ENCODE measurements around the gene SIGLEC10.

The SIGLEC10 gene

DNA sequence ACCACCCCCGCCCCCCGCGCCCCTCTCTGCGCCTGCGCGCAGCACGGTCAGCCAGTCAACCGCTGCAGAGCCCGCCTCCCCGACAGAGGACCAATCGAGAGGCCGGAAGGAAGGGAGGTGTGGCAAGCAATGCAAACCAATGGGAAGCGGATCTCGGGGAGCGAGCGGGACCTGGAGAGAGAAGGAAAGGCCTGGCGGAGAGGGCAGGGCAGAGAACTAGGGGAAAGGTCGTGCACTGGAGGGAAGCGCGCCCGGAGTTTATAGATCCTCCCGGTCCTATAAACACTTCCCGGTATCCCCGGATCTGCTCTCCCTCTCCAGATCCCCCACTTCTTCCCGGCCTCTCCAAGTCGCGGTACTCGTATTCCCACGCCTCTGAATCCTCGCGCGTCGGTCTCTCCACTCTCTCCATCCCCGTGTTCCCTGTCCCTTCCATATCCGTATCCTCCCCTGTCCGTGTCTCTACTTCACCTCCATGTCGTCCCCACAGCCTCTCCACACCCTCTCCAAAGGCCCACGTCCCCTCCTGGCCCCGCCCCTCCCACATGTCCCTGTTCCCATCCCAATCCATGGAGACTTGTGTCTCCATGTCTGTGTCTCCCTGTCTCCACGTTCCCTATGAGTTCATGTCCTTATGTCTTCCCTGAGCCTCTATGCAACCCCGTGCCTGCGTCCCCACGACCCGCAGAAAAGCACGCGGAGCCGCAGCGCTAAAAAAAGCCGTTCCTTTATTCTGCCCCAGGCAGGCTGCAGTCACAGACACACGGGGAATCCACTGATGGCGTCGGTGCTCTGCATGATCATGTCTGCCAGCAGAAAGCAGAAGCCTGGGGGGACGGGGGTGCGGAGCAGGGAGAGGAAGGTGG is 50.8 kb downstream of the SIGLEC10 start:
- Histone ChIP-seq H3K4me3 (ENCODE audit: low read depth in 1 of 2, low read length in 2 of 2) (peak overlapping the region; percentile 71 to 88), H3K36me3 (ENCODE audit: insufficient read depth, low read length) (peaks cover 4% of the 10 kb centered on the region; the same call in 1 of the 2 replicates), H2AFZ (ENCODE audit: low read depth, low read length) (peak overlapping the region; percentile 93), H3K4me2 (ENCODE audit: insufficient read depth, low read length) (peak overlapping the region; percentile 88), H3K9me3 (ENCODE audit: insufficient read depth, low read length, severe bottlenecking) (no peaks in the 10 kb centered on the region), H4K20me1 (ENCODE audit: insufficient read depth, low read length) (peaks cover 11% of the 10 kb centered on the region), H3K79me2 (ENCODE audit: insufficient read depth, low read length) (peaks cover 42% of the 10 kb centered on the region), H3K9ac (ENCODE audit: low read depth, low read length) (peak overlapping the region; percentile 83), H3K4me1 (ENCODE audit: insufficient read depth, low read length) (peaks cover 58% of the 10 kb centered on the region), H3K27me3 (ENCODE audit: insufficient read depth, low read length, poor library complexity) (no peaks in the 10 kb centered on the region), H3K27ac (ENCODE audit: low read length) (peak overlapping the region; percentile 97)
- DNase-seq (peak; percentile 98), ATAC-seq (ENCODE audit: insufficient read depth, low read depth) (peak; percentile 79)
- TF ChIP-seq, protein P1, sequence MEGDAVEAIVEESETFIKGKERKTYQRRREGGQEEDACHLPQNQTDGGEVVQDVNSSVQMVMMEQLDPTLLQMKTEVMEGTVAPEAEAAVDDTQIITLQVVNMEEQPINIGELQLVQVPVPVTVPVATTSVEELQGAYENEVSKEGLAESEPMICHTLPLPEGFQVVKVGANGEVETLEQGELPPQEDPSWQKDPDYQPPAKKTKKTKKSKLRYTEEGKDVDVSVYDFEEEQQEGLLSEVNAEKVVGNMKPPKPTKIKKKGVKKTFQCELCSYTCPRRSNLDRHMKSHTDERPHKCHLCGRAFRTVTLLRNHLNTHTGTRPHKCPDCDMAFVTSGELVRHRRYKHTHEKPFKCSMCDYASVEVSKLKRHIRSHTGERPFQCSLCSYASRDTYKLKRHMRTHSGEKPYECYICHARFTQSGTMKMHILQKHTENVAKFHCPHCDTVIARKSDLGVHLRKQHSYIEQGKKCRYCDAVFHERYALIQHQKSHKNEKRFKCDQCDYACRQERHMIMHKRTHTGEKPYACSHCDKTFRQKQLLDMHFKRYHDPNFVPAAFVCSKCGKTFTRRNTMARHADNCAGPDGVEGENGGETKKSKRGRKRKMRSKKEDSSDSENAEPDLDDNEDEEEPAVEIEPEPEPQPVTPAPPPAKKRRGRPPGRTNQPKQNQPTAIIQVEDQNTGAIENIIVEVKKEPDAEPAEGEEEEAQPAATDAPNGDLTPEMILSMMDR (IDR thresholded peaks at IDR 0.05; ENCODE audit: borderline replicate concordance, extremely low read depth, low read length, poor library complexity, severe bottlenecking): no peak
- no peak for TF ChIP-seq EZH2 (IDR thresholded peaks at IDR 0.05; ENCODE audit: borderline replicate concordance, low read depth, low read length, severe bottlenecking)

DNA sequence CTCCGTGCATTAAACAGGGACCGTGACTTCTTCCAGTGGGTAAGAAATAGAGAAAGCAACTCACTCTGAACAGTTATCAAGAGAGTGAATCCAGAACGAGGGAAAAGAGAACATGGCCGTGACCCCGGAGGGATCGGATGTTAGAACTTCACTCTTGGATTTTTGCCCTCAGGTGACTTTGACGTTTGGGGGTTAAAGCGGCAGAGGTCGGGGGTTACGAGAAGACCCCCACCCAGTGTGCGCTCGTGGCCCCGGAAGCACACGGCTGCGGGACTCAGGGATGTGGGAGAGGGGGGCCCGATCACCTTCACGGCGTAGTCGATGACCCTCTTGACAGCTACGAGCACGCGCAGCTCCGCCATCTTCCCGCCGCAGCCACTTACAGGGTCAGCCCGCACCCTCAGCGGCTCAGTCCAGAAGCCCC is 51.5 kb downstream of the SIGLEC10 start, which contains the start of gene ETFB:
Gene ETFB, minus strand, starts transcription at position 424 of the 424 bp plus-strand sequence. Its CDS starts 62 bp downstream, at position 362.
- Histone ChIP-seq H3K9me3 (ENCODE audit: insufficient read depth, low read length, severe bottlenecking) (no peaks in the 10 kb centered on the region), H2AFZ (ENCODE audit: low read depth, low read length) (peak within 1 kb of the TSS; percentile 93), H3K4me1 (ENCODE audit: insufficient read depth, low read length) (peaks cover 52% of the 10 kb centered on the region), H3K27me3 (ENCODE audit: insufficient read depth, low read length, poor library complexity) (no peaks in the 10 kb centered on the region), H3K4me3 (ENCODE audit: low read depth in 1 of 2, low read length in 2 of 2) (peak within 1 kb of the TSS; percentile 71 to 88), H3K79me2 (ENCODE audit: insufficient read depth, low read length) (peaks cover 42% of the 10 kb centered on the region), H3K4me2 (ENCODE audit: insufficient read depth, low read length) (peak within 1 kb of the TSS; percentile 88), H3K27ac (ENCODE audit: low read length) (peak within 1 kb of the TSS; percentile 97), H3K36me3 (ENCODE audit: insufficient read depth, low read length) (peaks cover 4% of the 10 kb centered on the region; the same call in 1 of the 2 replicates), H3K9ac (ENCODE audit: low read depth, low read length) (peak within 1 kb of the TSS; percentile 83), H4K20me1 (ENCODE audit: insufficient read depth, low read length) (peaks cover 11% of the 10 kb centered on the region)
- ATAC-seq (ENCODE audit: insufficient read depth, low read depth) (peak; percentile 6; the same call in 2 of the 3 replicates), DNase-seq (no peak)
- TF ChIP-seq EZH2 (IDR thresholded peaks at IDR 0.05; ENCODE audit: borderline replicate concordance, low read depth, low read length, severe bottlenecking): no peak
- TF ChIP-seq, protein P1 (IDR thresholded peaks at IDR 0.05; ENCODE audit: borderline replicate concordance, extremely low read depth, low read length, poor library complexity, severe bottlenecking): no peak

DNA sequence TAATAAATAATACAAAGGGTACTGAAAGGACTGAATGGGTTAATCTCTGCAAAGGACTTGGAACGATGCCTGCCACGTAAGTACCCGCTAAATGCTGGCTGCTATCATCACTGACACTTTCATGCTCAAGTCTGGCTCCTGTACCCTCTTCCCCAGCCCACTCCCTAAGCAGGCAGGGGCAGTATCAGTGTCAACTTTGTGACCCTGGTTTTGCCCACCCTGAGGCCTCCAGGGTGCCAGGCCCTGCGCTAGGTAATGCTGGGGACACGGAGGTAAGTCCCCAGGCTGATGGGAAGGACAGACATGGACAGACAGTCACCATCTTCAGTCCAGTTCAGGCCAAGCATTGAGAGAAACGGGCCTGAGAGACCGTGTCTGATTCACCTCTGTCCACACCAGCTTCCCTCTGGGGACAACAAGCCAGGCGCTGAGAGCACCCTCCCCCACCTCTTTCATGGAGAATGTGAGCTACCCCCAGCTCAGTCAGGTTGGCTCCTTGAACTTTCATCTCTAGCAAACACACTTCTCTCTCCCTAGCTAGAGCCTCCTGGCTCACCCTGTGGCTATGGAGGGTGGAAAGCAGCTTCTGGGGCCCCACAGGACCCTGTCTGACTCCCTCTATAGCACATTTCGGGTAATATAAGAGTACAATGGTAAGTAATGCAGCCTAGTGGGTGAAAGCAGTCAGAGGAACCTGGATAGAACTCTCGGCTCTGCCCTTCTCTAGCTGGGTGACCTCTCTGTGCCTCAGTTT is 52.1 kb downstream of the SIGLEC10 start:
- Histone ChIP-seq H2AFZ (ENCODE audit: low read depth, low read length) (peak overlapping the region; percentile 93), H3K4me3 (ENCODE audit: low read depth in 1 of 2, low read length in 2 of 2) (peak overlapping the region; percentile 71 to 88; a peak in 3 of 4 replicates), H3K27me3 (ENCODE audit: insufficient read depth, low read length, poor library complexity) (no peaks in the 10 kb centered on the region), H3K4me1 (ENCODE audit: insufficient read depth, low read length) (peaks cover 46% of the 10 kb centered on the region), H3K9me3 (ENCODE audit: insufficient read depth, low read length, severe bottlenecking) (no peaks in the 10 kb centered on the region), H3K27ac (ENCODE audit: low read length) (peak overlapping the region; percentile 92), H3K79me2 (ENCODE audit: insufficient read depth, low read length) (peaks cover 42% of the 10 kb centered on the region), H4K20me1 (ENCODE audit: insufficient read depth, low read length) (peaks cover 11% of the 10 kb centered on the region), H3K4me2 (ENCODE audit: insufficient read depth, low read length) (peak overlapping the region; percentile 88), H3K9ac (ENCODE audit: low read depth, low read length) (peak overlapping the region; percentile 83), H3K36me3 (ENCODE audit: insufficient read depth, low read length) (peaks cover 4% of the 10 kb centered on the region; the same call in 1 of the 2 replicates)
- DNase-seq: peak; percentile 31
- TF ChIP-seq, protein P1 (IDR thresholded peaks at IDR 0.05; ENCODE audit: borderline replicate concordance, extremely low read depth, low read length, poor library complexity, severe bottlenecking): peak; percentile 23
- TF ChIP-seq EZH2 (IDR thresholded peaks at IDR 0.05; ENCODE audit: borderline replicate concordance, low read depth, low read length, severe bottlenecking): no peak
- ATAC-seq (ENCODE audit: insufficient read depth, low read depth): no peak

Data from DND-41 (cell line).